Cardiac atrium fibroblast (primary cell): ENCODE data around the gene ATG5. TPM values are rescaled to one million over a fixed set of nuclear protein-coding genes. Genes with fewer than 3 reads are reported as not detected.

Experiments used
- total RNA-seq: library from RNA; depleted of rRNA; stranded (reverse); fragments of >200 nt; gene quantifications from 2 replicates; pipeline ENCODE4 v1.2.3, GENCODE V29; 2015

The ATG5 gene
- 13.3 and 16.1 TPM in 2 replicates for total RNA-seq

DNA sequence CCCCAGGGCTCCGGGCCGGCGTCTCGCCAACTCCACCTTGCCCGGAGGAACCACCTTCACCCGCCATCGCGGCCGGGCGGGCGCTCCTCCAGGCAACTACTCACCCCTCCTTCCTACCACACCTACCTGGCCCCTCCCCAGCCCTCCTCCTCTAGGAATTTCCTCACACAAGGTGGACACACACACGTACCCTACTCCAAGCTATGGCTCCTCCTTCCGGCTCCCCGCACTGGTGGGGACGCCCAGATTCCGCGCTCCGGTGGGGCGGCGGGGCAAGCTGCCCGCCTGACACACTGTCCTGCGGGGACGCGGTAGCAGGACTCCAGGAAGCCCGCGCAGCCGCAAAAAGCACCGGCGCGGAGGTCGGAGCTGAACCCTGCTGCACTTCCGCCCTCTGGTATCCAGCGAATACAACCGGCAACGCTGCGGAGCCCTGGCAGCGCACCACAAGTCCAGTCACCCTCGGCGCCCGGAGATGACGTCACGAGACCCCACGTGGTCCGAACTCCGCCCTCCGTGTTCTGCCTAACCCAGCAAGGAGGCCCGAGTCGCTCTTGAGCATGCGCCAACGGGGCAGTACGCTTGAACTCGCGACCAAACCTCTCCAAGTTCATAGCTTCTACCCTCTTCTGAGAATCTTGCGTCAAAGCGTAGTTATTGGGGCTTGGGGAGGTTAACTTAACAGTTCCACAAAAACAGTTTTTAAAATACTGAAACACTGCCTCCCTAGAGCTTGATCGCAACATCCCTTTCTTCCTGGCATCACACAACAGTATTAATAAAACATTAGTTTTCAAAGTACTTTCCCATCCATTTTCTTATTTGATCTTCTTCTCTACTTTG is at the start of gene ATG5:
Gene ATG5 (minus strand): TSS at position 425 of the 843 bp plus-strand sequence. CDS start 9,552 bp downstream, outside the sequence.

DNA sequence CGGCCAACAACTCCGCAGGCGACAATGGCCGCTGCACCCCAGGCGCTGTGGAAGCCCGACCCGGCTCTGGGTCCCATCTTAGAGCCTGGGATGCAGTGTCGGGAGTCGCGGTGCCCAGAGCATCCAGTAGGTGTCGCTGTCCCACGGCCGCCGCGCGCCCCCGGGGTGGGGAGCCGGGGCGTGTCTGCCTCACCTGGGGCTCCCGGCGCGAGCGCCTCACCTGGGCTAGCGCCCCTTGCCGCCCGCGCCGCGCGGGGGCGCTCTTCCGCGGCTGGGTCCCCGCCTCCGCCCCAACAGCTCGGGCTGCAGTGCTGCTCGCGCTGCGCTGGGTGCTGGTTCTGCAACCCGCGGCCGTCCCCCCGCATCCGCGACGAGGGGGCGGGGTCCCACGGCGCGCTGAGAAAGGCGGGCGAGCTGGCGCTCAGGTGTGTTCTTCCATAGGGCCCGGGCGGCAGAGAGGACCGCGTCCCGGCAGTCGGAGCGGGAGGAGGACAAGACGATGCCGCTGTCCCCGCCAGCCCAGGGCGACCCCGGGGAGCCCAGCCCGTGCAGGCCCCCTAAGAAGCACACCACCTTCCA is 34.9 kb upstream of the ATG5 start, which contains the start of gene CRYBG1:
Gene CRYBG1 (plus strand): TSS at position 308 of the 579 bp plus-strand sequence. CDS start 192 bp downstream, at position 500.

Other genes starting within 250 kb of the ATG5 start
- gene PRDM1, start 239.4 kb downstream of the ATG5 start, total RNA-seq = under 0.01 and 1.6 TPM in 2 replicates
- 2.3 and 5.3 TPM in 2 replicates for gene CRYBG1, start 35.0 kb upstream of the ATG5 start, total RNA-seq